ENCODE results near the gene PALM2AKAP2. TPM values are rescaled to one million over a fixed set of nuclear protein-coding genes. Genes with fewer than 3 reads are reported as not detected.

Gene PALM2AKAP2
- total RNA-seq, 2 donors from 2014 or later = 0.49 to 1.1 TPM

- Mint-ChIP-seq H3K9me3 (no peaks in the 10 kb centered on the region), H3K36me3 (ENCODE audit: low read depth) (no peaks in the 10 kb centered on the region), H3K27me3 (ENCODE audit: insufficient read depth) (peaks cover 62% of the 10 kb centered on the region), H3K4me3 (no peak overlapping the region), H3K27ac (no peak overlapping the region), H3K4me1 (peaks cover 23% of the 10 kb centered on the region)
- Histone ChIP-seq H3K27ac (ENCODE audit: low read depth, low read length) (no peak overlapping the region), H3K36me3 (ENCODE audit: control insufficient read depth, insufficient read depth, low read length) (no peaks in the 10 kb centered on the region), H3K4me3 (ENCODE audit: low read length) (no peak overlapping the region), H3K9me3 (ENCODE audit: control insufficient read depth, low read length) (no peaks in the 10 kb centered on the region), H3K4me1 (ENCODE audit: control insufficient read depth, insufficient read depth, low read length) (no peaks in the 10 kb centered on the region), H3K9ac (ENCODE audit: extremely low read depth, low read length, poor library complexity, severe bottlenecking) (no peak overlapping the region), H3K27me3 (ENCODE audit: control insufficient read depth, insufficient read depth, low read length, poor library complexity, severe bottlenecking) (peaks cover 4% of the 10 kb centered on the region)
- 50 to 75% methylated on average over 2 of the region's 2 CpGs for WGBS, 2 experiments (ENCODE audit: insufficient coverage in 1 of 2, insufficient read length in 1 of 2)
- no peak for TF ChIP-seq CTCF (conservative IDR thresholded peaks at IDR 0.05)
- peak; percentile 55 for DNase-seq
Measured at GRCh38 chr9:109771087-109771486, 8.9 kb upstream of the PALM2AKAP2 start.

- no peaks in the 10 kb centered on the region for H3K9me3 Mint-ChIP-seq
Measured at GRCh38 chr9:109771796-109772531, 8.0 kb upstream of the PALM2AKAP2 start.

GRCh38 chr9:109775516-109775915 lies 4.5 kb upstream of the PALM2AKAP2 start:
- WGBS, 2 experiments (ENCODE audit: insufficient coverage in 1 of 2, insufficient read length in 1 of 2) = 90% methylated on average over 2 to 3 of the region's 3 CpGs
- H3K36me3 ChIP-seq (ENCODE audit: control insufficient read depth, insufficient read depth, low read length) = no peaks in the 10 kb centered on the region
- H3K27me3 Mint-ChIP-seq (ENCODE audit: insufficient read depth) = peaks cover 61% of the 10 kb centered on the region

More at GRCh38 chr9:109771796-109772531, 8.0 kb upstream of the PALM2AKAP2 start:
- DNase-seq = peak; percentile 55
- H3K36me3 Mint-ChIP-seq (ENCODE audit: low read depth) = no peaks in the 10 kb centered on the region
- H3K4me1 Mint-ChIP-seq = peaks cover 22% of the 10 kb centered on the region
- H3K27ac ChIP-seq (ENCODE audit: low read depth, low read length) = no peak overlapping the region
- no peak overlapping the region for H3K9ac ChIP-seq (ENCODE audit: extremely low read depth, low read length, poor library complexity, severe bottlenecking)
- H3K9me3 ChIP-seq (ENCODE audit: control insufficient read depth, low read length) = no peaks in the 10 kb centered on the region
- TF ChIP-seq CTCF (conservative IDR thresholded peaks at IDR 0.05) = no peak
- H3K27me3 Mint-ChIP-seq (ENCODE audit: insufficient read depth) = peaks cover 60% of the 10 kb centered on the region
- H3K4me1 ChIP-seq (ENCODE audit: control insufficient read depth, insufficient read depth, low read length) = no peaks in the 10 kb centered on the region
- 79 to 97% methylated on average over 2 to 8 of the region's 8 CpGs for WGBS, 2 experiments (ENCODE audit: insufficient coverage in 1 of 2, insufficient read length in 1 of 2)
- no peak overlapping the region for H3K4me3 ChIP-seq (ENCODE audit: low read length)
- H3K4me3 Mint-ChIP-seq = no peak overlapping the region
- no peaks in the 10 kb centered on the region for H3K36me3 ChIP-seq (ENCODE audit: control insufficient read depth, insufficient read depth, low read length)
- H3K27ac Mint-ChIP-seq = no peak overlapping the region
- H3K27me3 ChIP-seq (ENCODE audit: control insufficient read depth, insufficient read depth, low read length, poor library complexity, severe bottlenecking) = peaks cover 12% of the 10 kb centered on the region

More at GRCh38 chr9:109775516-109775915, 4.5 kb upstream of the PALM2AKAP2 start:
- Histone ChIP-seq H3K9ac (ENCODE audit: extremely low read depth, low read length, poor library complexity, severe bottlenecking) (no peak overlapping the region), H3K4me1 (ENCODE audit: control insufficient read depth, insufficient read depth, low read length) (no peaks in the 10 kb centered on the region), H3K27ac (ENCODE audit: low read depth, low read length) (no peak overlapping the region), H3K27me3 (ENCODE audit: control insufficient read depth, insufficient read depth, low read length, poor library complexity, severe bottlenecking) (peaks cover 35% of the 10 kb centered on the region), H3K4me3 (ENCODE audit: low read length) (no peak overlapping the region), H3K9me3 (ENCODE audit: control insufficient read depth, low read length) (no peaks in the 10 kb centered on the region)
- no peak for DNase-seq
- TF ChIP-seq CTCF (conservative IDR thresholded peaks at IDR 0.05) = no peak
- no peaks in the 10 kb centered on the region for H3K36me3 Mint-ChIP-seq (ENCODE audit: low read depth)
- no peak overlapping the region for H3K4me3 Mint-ChIP-seq
- no peaks in the 10 kb centered on the region for H3K9me3 Mint-ChIP-seq
- peaks cover 16% of the 10 kb centered on the region for H3K4me1 Mint-ChIP-seq
- no peak overlapping the region for H3K27ac Mint-ChIP-seq

All from endodermal cell (in vitro differentiated cells).